Fibroblast of the aortic adventitia (primary cell): ENCODE data around the gene CLDN5. TPM values are rescaled to one million over a fixed set of nuclear protein-coding genes. Genes with fewer than 3 reads are reported as not detected.

ENCODE experiments used
- DNase-seq: peaks from one replicate; pipeline ENCODE4 v3.0.0-alpha.2; 2010; ENCODE audit warnings: low read depth
- H3K4me3 ChIP-seq: 2 replicates; pipeline ENCODE4 v1.5.1; 2011; ENCODE audit warnings: low read depth, mild to moderate bottlenecking, control low read depth, low read length, moderate library complexity
- total RNA-seq: library from RNA; depleted of rRNA; stranded (reverse); fragments of >200 nt; gene quantifications from 2 replicates; pipeline ENCODE4 v1.2.3, GENCODE V29; 2012; ENCODE audit warnings: low replicate concordance
- TF ChIP-seq, protein P1 (sequence below): IDR thresholded peaks from 2 replicates; pipeline ENCODE4 v1.5.1; 2011; ENCODE audit warnings: mild to moderate bottlenecking, low read length, control low read depth, inconsistent platforms; ENCODE audit not compliant: insufficient read depth

Gene CLDN5
- total RNA-seq, 1 donor, result 0.27 TPM

DNA sequence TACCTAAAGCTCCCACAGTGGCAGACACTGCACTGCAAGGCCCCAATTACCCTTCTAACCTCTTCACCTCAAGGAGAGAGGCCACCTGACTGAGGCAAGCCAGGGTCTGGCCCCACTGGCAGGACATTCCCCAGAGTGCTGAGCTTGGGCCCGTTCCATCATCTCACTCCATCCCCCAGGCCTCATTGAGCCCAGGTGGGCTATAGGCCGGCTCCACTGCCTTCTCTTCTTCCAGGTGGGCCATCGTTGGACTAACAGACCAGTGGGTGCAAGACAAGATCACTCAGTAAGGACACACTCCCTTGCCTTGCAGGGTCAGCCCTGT lies 25.4 kb downstream of the CLDN5 start:
- DNase-seq, result no peak
- no peak overlapping the region for H3K4me3 ChIP-seq
- TF ChIP-seq, protein P1, sequence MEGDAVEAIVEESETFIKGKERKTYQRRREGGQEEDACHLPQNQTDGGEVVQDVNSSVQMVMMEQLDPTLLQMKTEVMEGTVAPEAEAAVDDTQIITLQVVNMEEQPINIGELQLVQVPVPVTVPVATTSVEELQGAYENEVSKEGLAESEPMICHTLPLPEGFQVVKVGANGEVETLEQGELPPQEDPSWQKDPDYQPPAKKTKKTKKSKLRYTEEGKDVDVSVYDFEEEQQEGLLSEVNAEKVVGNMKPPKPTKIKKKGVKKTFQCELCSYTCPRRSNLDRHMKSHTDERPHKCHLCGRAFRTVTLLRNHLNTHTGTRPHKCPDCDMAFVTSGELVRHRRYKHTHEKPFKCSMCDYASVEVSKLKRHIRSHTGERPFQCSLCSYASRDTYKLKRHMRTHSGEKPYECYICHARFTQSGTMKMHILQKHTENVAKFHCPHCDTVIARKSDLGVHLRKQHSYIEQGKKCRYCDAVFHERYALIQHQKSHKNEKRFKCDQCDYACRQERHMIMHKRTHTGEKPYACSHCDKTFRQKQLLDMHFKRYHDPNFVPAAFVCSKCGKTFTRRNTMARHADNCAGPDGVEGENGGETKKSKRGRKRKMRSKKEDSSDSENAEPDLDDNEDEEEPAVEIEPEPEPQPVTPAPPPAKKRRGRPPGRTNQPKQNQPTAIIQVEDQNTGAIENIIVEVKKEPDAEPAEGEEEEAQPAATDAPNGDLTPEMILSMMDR, result no peak

DNA sequence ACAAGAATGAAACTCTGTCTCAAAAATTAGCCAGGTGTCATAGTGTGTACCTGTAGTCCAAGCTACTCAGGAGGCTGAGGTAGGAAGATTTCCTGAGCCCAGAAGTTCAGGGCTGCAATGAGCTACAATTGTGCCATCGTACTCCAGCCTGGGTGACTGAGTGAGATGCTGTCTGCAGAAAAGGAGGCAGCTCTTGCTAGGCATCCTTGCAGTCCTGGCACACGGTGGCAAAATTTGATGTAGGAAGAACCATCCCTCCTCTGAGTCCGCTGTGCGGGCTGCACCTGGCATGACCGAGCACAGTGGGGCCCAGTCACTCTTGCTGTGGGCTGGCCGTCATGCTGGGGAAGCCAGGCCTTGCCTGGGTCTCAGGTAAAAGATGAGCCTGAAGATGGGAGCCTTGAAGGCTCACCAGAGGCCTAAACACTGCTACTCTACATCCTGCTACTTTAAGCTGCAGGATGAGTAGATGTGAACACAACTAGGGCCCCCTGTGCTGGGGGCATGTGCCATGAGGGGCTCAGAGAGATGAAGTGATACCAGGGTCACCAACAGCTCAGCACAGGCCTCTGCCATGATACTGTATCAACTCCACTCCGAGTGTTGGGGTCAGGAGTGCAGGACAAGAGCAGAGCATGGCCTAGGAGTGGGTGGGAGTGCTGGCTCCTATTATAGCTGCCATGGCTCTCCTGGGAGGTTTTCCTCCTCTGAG lies 25.9 kb downstream of the CLDN5 start:
- TF ChIP-seq, protein P1, result no peak
- no peak for DNase-seq
- H3K4me3 ChIP-seq, result no peak overlapping the region

DNA sequence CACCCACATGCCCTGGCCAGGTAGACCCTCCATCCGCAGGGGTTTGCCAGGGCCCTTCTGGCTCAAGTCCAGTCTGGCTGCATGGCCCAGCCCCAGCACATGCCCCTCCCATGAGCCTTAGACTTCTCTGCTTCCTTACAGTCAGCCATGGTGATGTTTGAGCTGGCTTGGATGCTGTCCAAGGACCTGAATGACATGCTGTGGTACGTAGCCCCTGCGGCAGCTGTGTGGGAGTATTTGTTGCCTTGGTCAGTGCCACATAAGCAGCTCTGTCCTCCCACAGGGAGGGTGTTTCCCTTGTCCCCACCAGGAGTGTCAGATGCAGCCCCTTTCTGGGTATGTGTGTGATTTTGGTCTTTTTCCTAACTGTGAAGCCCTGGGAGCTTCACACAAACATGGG lies 27.0 kb downstream of the CLDN5 start:
- peak; percentile 64 for DNase-seq
- H3K4me3 ChIP-seq, result no peak overlapping the region
- TF ChIP-seq, protein P1, result no peak

DNA sequence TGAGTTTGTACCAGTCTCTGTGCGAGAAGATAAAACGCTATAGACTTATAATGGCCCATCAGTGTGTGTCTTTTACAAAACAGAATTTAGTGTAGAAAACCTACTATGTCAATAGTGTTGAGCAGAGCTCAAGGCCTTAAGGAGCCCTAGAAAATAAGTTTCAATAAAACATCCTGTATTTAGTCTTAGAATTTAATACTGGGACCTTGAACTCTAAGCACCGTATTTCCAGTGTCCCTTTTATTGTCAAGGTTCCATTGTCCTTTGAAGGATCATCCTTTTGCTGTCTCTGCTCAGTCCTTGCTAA lies 27.9 kb downstream of the CLDN5 start:
- no peak for DNase-seq
- TF ChIP-seq, protein P1, result no peak
- H3K4me3 ChIP-seq, result no peak overlapping the region

DNA sequence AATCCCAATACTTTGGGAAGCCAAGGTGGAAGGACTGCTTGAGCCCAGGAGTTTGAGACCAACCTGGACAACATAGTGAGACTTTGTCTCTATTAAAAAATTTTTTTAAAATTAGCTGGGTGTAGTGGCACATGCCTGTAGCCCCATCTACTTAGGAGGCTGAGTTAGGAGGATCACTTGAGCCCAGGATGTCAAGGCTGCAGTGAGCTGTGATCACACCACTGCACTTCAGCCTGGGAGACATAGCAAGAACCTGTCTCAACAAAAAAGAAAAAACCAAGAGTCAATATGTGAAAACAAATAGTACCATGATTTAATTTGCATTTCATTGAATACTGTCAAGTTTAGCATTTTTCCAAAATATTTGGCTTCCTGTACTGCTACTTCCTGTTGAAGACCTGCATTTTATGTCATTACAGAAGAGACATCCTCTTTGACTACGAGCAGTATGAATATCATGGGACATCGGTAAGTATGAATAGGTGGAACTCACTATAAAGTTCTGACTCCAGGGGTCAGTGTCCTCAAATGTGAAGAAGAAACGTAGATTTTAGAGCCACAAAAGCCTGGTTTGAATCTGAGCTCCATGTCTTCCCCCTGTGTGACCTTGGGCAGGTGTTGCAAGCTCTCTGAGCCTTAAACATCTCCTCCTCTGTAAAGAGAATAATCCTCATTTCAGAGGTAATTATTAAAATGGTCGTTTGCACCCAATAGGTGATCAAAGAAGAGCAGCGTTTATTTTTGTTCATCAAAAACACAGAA lies 28.5 kb downstream of the CLDN5 start:
- TF ChIP-seq, protein P1, result no peak
- DNase-seq, result peak; percentile 62
- no peak overlapping the region for H3K4me3 ChIP-seq

DNA sequence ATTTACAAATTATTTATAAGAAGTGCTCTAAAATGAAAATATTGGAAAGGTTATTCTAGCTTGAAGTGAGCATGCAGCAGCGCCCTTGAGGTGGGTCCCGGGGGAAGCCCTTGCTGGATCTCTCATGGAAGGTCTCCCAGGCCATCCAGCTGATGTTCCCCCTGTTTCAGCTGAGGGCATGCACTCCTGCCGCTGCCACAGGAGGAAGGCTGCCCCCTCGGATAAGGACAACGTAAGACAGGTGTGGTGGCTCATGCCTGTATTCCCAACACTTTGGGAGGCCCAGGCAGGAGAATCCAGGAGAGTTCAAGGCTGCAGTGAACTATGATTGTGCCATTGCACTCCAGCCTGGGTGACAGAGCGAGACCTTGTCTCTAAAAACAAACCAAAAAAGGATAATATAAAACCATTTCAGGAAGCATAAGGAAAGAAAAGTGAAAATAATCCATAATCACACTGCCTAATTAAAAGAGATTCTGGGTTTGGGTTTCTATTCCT lies 29.5 kb downstream of the CLDN5 start:
- TF ChIP-seq, protein P1, result no peak
- DNase-seq, result no peak

More for the DNA sequence above, 29.5 kb downstream of the CLDN5 start:
- H3K4me3 ChIP-seq, result no peak overlapping the region
